GM21717 (cell line): ENCODE results near the gene NKTR.

Experiments used
- ATAC-seq: cut with Tn5 transposase; IDR thresholded peaks from one replicate; pipeline ENCODE4 v1.9.1; 2021; ENCODE audit warnings: mild to moderate bottlenecking, moderate library complexity; ENCODE audit not compliant: unreplicated experiment

The NKTR gene

GRCh38 chr3:42691816-42692666, 91.6 kb downstream of the NKTR start:
- ATAC-seq, result no peak

GRCh38 chr3:42692667-42693529, 92.4 kb downstream of the NKTR start:
- ATAC-seq, result no peak

GRCh38 chr3:42693530-42693930, 93.0 kb downstream of the NKTR start:
- no peak for ATAC-seq

- ATAC-seq, result no peak
These were observed 93.9 kb downstream of the NKTR start for GRCh38 chr3:42694366-42694765.

- no peak for ATAC-seq
These were observed 96.1 kb downstream of the NKTR start for GRCh38 chr3:42696356-42697288.

- no peak for ATAC-seq
These were observed 97.0 kb downstream of the NKTR start for GRCh38 chr3:42697289-42698051.
